HT1080 (cell line): ENCODE measurements around the gene IRF2. TPM values are rescaled to one million over a fixed set of nuclear protein-coding genes. Genes with fewer than 3 reads are reported as not detected.

ENCODE experiments used
- DNase-seq: peaks from one replicate; pipeline ENCODE4 v3.0.0-alpha.2; 2015; ENCODE audit warnings: low read depth
- total RNA-seq: library from RNA; depleted of rRNA; stranded (reverse); fragments of >200 nt; shearing (Covaris generic); gene quantifications from 2 replicates; pipeline ENCODE4 v1.2.3, GENCODE V29; 2014

Gene IRF2
- total RNA-seq, 1 experiment from 2014 or later: 22.8 TPM

DNA sequence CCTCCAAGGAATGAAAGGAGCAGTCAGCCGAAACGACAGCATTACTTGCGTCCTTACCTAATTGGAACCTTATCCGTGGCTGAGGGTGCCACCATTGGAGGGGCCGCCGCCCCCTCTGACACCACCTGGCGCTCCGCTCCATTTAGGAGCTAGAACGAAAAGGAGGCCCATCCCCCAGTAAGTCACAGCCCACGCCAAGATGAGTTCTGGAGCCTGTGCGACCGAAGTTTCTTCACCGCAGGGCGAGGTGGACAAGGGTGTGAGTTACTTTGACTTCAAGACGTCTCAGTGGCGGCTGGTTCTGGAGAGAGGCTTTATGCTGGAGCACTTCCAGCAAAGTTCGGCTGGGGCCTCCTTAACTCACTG lies 729 bp upstream of the IRF2 start:
- peak; percentile 41 for DNase-seq

DNA sequence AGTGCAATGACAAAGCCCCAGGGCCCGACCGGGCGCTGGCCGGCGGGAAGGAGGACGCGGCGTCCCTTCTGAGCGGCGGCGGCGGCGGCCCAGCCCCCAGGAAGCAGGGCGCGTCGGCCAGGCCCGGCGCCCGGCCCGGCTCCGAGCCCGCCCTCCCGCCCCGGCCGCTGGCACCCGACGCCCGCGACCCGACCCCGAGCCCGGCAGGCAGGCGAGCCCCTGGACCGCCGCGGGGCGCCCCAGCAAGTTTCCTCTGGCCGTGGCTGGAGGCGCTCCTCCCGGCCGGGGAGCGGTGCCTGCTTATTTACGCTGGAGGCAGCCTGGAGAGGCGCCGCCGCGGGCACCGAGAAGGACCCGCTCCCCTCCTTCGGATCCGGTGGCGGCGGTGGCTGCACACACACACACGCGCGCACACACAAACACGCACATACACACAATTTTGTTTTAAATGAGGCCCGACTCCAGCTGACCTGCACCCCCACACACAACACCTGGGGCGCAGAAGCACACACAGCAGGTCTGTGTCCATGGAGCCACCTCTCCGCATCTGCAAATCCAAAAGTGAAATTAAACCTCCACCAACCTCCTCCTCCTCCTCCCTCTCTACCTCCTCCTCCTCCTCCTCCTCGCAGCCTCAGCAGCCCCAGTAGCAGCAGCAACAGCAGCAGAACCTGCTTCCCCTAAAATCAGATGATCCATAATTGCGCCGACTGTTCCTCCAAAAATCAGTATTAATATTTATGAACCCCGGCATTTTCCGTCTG lies 669 bp downstream of the IRF2 start:
- DNase-seq: peak; percentile 55

DNA sequence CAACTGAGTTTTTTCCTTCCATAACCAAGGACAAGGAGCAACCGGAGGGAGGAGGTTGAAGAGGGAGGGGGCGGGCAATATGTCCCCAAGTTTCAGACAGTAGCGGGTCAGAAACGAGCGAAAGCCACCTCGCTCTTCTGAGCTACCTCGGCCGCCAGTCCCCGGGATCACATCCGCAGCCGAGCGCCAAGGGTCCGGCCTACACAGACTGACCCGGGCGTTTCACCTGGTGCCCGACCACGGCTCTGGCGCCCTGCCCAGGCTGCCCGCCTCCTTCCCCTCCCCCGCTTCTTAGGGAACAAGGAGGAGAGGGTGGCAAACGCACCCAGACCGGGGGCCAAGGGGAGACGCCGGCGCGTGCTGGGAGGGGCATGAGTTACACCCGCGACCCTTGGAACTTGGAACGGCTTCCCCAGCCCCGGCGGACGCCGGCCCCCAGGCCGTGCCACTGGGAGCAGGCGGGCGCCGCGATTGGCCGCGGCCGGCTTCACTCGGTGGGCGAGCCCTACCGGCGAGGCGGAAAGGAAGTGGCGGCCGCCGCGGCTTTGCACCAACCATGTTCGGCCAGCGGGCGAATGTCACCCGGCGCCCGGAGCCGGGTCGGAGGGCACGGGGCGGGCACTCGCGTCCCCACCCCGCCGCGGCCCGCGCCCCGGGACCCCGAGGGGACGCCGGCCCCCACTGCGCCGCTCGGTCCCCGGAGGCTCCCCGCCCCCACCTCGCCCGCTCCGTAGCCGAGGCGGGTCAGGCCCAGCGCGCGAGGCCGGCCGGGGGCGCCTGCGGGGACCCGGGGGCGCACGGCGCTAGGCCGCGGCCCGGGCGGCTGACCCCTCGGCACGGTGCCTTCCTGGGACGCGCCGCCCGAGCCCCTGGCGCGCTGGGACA lies 1.5 kb downstream of the IRF2 start:
- DNase-seq: peak; percentile 66

DNA sequence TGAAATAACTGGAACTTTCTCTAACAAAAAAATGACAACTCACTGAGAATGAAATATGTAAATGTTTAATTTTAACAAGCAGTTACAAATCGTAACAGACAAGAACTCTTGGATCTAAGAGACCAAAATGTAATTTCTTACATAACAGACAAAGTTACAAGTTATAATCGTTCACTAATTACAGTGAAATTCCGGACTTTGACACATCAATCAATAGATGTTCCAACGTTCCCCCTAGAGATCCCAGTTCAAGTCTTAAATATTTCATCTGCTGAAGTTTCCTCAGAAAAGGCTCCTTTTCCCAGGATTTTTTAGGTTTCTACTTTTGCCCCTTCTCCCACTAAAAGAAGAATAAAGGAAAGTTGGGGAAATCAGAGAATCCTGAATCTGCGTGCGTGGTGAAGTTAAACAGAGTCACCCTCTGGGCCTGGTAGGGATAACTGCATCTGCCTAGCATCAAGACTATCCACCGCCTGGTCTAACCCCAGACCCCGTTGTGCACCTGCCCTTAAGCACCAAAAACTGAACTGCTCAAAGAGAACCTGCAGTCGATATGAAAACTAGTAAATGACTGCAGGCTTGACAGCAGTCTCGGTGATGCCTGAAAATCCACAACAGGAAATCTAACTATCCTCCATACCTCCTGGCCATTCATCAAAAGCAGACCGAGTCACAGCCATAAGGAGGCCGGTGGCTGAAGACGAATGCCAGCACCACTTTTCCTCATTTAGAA lies 2.3 kb downstream of the IRF2 start:
- no peak for DNase-seq

DNA sequence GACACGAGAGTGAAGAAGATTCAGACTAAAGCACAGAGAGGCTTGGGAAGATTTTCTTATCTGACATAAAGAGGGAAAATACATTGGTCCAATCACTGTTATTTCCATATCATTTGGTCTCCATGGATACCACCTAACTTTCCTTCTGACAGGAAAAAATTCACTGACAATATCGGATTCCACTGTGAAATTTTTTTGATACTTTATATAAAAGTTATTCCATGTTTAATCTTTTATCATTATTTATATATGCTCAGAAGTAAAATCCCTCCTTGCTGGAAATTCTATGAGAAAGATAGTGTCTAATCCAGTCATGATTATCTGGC lies 3.6 kb downstream of the IRF2 start:
- no peak for DNase-seq

DNA sequence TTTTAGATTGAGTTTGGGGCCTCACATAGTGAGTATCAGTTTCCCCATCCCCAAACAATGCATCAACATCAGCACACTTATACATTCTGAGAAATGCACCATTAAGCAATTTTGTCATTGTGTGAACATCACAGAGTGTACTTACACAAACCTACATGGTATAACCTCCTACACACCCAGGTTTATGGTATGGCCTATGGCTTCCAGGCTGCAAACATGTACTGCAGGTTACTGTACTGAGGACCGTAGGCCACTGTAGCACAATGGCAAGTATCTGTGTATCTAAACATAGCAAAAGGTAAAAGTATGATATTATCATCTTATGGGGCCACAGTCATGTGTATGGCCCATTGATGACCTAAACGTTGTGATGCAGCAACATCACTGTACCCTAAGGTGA lies 7.7 kb downstream of the IRF2 start:
- no peak for DNase-seq

DNA sequence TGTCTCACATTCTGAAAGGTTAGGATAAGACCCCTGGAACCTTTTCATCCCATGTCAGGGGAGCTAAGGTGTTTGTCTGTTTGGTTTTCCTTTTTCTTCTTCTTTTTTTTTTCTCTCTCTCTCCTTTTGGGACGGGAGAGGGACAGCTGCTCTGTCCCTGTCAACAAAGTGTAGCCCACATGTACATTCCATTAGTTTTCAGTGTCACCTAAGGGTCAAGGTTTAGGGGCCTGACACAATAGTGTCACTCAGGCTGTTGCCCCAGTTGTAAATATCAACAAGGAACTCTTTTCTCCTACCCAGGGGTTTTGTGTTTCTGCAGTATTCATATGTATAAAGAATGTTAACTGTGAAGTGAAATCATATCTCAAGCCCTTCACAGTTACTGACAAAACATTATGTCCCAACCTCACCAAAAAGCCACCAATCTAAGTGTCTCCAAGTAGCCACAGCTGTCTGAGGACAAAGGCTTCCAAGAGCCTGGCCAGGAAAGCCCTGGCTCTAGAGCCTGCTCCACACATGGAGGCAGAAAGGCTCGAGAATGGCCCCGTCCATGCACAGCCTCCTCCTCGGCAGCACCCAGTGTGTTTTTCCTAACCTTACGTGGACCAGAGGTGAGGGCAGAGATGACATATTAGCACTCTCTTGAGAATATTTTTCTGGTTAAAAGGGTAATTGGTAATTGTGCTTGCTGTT lies 9.4 kb downstream of the IRF2 start:
- DNase-seq: no peak

DNA sequence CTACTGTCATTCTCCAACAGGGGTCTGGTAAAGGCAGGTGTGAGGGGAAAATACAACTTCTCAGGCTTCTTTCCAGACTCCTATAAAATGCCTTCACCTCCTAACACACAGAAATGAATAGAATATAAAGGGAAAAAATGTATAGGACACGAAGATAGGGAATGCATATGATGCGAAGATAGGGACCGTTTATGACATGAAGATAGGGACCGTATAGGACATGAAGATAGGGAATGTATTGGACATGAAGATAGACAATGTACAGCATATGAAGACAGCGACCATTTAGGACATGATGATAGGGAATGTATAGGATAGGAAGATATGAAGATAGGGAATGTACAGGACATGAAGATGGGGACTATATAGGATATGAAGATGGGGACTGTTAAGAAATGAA lies 10.5 kb downstream of the IRF2 start:
- DNase-seq: no peak

DNA sequence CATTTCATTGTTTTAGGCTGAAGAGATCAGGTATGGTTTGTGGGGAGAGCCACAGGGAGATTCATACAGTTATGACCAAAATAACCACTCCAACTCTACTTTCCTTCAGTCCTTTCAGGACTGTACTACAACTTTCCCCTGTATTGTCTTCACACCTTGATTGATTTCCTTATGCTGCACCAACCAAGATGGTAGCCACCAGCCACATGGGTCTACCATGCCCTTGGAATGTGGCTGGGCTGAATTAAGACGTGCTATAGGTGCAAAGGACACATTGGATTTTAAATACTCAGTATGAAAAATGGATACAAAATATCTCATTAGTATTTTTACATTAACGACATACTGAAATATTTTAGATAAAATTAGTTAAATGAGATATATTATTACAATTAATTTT lies 11.2 kb downstream of the IRF2 start:
- DNase-seq: no peak

DNA sequence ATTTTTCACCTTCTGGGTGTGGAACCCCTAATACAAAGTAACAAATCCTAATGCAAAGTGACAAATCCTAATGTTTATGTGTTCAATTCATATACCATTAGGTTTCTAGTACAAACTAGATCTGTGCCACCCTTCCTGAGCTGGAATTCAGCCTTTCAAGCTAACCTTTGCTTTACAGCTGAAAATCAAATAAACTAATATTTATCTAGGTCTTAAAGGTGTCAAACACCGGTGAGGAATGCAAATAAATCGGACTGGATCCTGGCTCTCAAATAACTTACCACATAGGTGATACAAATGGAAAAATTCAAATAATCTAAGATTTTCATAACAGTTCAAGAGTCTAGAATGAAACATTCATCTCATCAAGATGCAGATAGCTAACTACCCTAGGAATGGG lies 11.6 kb downstream of the IRF2 start:
- DNase-seq: no peak

DNA sequence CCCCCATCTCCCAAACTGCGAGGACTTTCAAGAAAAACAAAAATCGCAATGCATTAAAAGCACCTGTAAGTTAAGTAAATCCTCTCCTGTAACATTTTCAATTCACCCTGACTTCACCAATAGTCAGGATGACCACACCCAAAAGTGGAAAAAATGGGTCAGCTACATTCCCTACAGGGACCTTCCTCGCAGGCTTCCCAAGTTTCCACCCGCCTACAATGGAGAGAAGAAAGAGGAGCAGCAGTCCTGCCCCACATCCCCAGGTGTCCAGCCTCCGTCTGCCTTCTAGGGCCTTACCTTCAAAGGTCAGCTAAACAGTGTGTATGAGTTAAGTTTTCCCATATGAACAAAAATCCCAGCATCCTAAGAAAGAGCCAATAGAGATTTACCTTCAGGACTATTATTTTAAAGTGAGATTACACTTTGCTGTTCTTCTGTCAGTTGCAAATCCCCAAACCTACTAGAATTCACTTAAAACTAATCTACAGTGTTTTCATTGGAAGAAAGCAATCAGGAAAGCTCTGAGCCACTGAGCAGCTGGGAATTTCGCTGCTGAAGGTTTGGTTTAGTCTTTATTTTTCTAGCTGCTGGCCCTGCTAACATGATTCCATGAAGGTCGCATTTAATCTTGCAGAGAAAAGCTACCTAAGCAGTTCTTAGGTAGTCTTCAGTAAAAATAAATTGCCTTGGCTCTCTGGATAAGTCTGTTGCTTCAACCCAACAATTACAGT lies 12.5 kb downstream of the IRF2 start:
- DNase-seq: no peak

DNA sequence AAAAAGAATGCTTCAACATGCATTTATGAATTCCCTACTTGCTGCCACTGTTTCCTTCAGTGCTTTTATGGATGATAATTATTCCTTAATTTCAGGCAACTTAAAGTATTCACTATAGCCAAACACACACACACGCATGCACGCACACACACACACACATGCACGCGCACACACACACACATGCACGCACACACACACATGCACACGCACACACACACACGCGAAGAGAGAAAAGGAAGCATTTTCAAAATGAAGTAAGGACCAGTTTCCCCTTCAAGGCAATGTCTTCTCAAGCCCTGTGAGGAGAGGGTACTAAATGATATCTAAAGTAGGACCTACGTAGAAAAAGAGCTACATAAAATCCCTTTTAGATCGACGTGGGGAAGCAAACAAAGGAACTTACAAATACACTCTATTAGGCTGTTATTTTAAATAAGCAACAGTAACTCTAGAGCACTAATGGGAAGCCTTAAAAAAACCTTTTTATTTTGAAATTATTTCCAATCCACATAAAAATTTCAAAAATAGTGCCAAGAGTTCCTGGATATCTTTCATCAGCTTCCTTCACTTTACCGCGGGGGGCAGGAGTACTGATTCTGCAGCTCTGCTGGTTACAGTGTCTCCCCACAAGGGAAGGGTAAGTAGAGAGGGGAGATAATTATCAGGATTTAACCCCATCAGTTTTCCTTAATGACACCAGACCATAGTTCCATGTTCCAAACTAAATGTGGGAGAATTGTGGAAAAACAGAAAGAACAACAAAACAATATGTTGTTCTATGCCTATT lies 13.7 kb downstream of the IRF2 start:
- no peak for DNase-seq

DNA sequence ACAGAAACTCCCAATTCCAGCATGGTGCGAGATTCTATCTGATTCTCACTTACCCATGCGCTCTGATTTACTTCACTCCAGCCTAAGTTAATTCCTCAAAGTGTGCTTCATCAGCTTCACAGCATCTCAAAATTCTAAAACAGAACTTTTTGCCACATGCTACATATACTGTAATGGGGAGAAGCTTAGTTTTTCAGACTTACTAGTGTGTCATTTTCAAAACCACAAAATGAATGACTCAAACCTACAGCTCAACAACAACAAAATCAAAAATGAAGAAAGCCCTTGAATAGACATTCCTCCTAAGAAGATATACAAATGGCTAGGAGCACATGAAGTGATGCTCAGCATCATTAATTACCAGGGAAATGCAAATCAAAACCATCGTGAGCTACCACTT lies 14.9 kb downstream of the IRF2 start:
- peak; percentile 63 for DNase-seq

DNA sequence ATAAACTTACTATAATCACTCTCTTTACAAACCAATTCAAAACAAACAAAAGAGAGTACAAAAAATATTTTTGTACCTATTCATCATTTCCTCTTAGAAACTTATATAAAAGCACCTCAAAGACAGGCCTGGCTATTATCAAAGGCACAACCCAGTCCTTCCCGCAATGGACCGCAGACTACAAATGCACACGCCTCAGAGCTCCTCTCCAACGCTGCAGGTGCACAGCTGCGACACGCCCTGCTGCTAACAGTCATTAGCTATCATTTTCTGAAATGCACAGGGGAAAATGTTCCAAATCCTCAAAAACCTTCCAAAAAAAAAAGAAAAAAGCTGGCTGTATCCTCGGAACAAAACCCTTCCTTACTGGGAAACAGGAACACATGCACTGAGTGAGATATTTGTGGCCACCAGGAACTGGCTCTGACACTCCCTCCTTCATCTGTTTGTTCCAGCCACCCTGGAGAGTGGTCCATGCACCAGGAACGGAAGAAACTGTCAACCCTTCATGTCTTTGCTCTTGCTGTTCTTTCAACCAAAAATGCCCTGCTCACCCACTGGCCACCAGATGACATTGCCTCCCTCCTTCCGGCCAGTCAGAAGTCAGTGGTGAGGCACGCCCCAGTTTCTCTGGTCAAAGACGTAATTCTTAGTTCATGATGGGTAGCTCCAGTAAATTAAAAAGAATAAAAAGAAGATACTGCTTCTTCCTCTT lies 16.7 kb downstream of the IRF2 start:
- DNase-seq: no peak

DNA sequence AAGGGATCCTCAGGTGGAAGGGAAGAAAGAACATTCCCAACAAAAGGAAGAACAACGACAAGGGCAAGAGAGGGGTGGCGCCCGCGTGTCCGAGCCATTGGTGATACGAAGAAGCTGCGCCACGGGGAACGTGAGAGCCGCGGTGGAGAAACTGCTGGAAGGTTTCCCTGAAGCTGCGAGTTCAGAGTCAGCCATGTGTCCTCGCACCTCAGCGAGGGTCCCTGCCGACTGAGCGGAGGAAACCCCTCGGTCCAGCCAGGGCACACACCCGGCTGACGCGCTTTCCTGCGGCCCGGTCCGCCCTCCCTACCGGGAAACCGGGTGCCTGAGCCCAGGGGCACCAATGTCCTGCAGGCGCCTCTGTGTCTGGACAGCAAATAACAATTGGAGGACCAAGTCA lies 18.0 kb downstream of the IRF2 start:
- no peak for DNase-seq

DNA sequence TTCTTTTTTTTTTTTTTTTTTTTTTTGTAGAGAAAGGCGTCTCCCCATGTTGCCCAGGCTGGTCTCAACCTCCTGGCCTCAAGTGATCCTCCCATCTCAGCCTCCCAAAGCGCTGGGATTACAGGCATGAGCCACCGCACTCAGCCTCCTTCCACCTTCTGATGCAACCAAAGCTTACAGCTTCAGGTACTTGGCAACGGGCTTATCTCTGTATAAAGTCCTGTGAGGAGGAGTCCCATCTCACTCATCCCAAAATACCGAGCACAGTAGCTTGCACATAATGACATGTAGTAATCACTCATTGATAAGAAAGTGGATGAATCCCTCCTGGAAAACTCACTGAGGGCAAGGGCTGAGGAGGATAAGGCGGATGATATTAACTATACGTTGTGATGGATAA lies 19.1 kb downstream of the IRF2 start:
- DNase-seq: no peak

DNA sequence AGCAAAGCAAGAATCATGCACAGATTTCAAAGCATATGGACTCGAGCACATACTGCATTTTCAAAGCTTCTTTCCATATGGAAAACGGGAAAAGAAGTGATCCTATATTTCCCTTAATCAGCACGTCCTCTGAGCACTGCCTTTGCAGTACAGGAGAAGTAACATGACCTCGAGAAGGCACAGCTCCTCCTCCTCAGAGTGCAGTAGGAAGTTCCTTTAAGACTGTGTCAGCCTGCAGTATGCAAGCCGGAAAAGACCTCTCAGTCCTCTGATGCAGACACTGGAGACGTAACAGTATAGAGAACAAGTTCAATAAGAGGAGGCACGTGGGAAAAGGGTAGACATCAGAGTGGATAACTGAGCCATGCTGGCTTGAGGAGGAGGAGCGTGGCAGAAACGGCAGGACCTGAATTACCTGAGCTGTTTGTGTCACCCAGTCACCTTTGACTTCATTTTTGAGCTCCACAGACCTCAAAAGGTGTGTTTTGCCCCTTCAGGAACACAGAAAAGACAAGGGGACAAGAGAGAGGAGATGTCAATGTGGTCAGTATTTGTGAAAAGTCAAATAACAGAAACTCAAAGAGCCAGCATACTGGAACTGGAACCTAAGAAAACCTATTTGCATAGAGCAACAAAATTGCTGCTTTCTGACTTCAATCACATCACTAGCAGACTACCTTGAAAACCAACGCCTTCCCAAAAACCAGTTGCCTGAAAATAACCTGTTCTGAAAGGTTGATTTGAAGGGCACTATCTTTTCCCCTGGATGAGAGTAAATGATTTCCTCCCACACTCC lies 20.8 kb downstream of the IRF2 start:
- peak; percentile 82 for DNase-seq

DNA sequence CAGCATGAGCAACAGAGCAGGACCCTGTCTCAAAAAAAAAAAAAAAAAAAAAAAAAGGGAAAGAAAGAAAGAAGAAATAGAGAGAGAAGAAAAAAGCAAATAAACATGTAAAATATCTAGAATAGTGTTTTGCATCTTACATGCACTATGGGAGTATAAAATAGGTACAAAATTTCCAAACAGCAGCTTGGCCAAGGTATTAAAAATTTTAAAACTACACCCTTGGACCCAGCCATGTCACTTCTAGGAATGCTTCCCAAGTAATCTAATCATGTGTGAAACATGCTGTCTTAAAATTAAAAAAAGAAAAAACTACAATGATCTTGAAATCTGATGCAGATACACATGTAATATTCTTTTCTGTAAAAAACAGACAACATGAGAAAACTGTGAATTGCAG lies 21.6 kb downstream of the IRF2 start:
- no peak for DNase-seq

DNA sequence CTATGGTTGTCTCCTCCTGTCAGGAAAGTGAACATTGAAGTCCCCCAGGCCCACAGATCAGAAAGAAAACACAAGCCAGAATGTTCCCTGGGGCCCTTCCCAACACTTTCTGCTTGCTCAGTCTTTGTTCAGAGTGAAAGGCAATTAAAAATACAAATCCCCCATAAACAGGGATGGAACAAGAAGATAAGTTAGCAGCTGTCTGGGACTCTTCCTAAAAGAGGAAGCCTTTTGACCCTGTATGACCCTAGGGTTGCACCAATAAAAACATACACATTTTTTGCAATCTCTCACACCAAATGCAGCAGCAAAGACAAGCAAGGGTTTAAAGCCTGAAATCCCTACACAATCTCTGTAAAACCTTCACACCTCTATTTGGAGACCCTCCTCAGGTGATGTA lies 22.6 kb downstream of the IRF2 start:
- DNase-seq: no peak
